BE2C (cell line): ENCODE results near the gene ORM2.

ENCODE experiments used
- DNase-seq: peaks from one replicate; pipeline ENCODE4 v3.0.0-alpha.2; 2020
- H3K27me3 ChIP-seq: fragments of 250-450 bp; sonication (Bioruptor Pico); 2 replicates; pipeline ENCODE4 v1.5.1; 2020; ENCODE audit warnings: mild to moderate bottlenecking
- H3K36me3 ChIP-seq: fragments of 250-450 bp; sonication (Bioruptor Pico); 2 replicates; pipeline ENCODE4 v1.5.1; 2020; ENCODE audit warnings: mild to moderate bottlenecking
- H3K4me1 ChIP-seq: fragments of 250-450 bp; sonication (Bioruptor Pico); 2 replicates; pipeline ENCODE4 v1.5.1; 2020
- H3K4me3 ChIP-seq: 2 replicates; pipeline ENCODE4 v1.5.1; 2011; ENCODE audit warnings: low read depth, low read length
- H3K9me3 ChIP-seq: fragments of 250-450 bp; sonication (Bioruptor Pico); 2 replicates; pipeline ENCODE4 v1.5.1; 2020
- TF ChIP-seq, protein P1 (sequence below): IDR thresholded peaks from 2 replicates; pipeline ENCODE4 v1.5.1; 2012; ENCODE audit warnings: mild to moderate bottlenecking, low read depth, low read length

The ORM2 gene

DNA sequence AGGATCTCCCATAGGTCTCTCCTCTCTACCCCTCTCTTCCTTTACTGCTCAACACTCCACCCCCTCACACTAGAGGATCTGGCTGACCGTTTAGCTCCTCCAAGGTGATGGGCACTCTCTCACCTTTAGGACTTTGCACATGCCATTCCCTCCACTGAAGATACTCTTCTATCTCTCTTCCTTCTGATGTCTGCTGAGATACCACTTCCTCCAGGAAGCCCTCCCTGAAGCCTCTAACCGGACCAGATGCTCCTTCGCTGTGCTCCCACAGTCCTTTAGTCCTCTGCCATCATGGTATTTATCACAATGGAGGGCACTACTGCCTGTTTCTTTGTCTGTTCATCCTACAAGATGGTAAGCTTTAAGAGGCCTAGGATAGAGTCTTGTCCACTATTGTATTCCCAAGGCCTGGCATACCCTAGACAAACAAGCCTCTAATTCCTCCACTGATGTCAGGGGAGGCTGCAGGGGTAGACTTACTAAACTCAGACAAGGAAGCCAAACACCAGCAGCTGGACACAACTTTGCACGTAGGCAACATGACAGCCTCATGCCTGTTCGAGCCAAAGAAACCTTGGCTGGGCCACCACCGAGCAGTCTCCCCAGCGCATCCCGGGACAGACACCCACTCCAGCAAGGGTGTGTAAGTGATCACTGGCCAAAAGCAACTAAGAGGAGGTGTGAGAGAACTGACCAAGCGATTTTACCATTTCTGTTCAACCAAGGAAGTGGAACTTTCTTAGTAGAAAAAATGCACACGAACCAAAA, 20.2 kb downstream of the ORM2 start:
- no peak overlapping the region for H3K4me3 ChIP-seq
- DNase-seq, result no peak
- TF ChIP-seq, protein P1, sequence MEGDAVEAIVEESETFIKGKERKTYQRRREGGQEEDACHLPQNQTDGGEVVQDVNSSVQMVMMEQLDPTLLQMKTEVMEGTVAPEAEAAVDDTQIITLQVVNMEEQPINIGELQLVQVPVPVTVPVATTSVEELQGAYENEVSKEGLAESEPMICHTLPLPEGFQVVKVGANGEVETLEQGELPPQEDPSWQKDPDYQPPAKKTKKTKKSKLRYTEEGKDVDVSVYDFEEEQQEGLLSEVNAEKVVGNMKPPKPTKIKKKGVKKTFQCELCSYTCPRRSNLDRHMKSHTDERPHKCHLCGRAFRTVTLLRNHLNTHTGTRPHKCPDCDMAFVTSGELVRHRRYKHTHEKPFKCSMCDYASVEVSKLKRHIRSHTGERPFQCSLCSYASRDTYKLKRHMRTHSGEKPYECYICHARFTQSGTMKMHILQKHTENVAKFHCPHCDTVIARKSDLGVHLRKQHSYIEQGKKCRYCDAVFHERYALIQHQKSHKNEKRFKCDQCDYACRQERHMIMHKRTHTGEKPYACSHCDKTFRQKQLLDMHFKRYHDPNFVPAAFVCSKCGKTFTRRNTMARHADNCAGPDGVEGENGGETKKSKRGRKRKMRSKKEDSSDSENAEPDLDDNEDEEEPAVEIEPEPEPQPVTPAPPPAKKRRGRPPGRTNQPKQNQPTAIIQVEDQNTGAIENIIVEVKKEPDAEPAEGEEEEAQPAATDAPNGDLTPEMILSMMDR, result no peak
- H3K27me3 ChIP-seq, result no peaks in the 10 kb centered on the region
- no peaks in the 10 kb centered on the region for H3K36me3 ChIP-seq
- H3K4me1 ChIP-seq, result peaks cover 11% of the 10 kb centered on the region
- H3K9me3 ChIP-seq, result no peaks in the 10 kb centered on the region

DNA sequence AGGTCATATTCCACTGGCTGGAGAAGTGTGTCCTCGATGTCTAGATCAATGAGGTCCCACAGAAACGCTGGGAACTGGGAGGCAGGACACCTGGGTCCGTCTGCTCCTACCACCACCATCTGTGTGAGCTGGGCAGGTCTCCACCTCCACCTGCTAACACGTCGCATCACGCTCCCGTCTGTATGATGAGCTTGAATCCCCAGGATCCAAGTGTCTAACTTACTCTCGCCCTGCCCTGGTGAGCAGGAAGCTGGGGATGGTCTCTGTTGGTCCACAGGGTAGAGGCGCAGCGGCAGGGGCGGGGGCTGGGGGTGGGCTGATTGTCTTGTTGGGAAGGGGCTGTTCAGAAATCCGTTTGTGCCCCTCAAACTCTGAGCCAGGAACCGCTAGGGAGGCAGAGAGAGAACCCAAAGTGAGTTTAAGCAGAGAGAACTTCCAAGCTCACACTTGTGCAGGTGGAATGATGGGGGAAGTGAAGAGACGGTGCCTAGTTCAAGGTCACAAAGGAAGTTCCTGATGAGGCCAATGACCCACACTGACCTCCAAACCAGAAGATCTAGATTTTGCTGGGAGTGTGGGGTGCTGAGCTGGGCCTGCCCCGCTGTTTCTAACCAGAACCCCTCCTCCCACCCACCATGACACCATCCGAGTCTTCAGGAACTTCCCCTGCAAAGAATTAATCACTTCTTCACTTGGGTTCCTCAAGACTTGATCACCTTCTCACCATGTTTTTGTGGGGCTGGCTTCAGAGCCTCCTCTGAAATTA, 21.1 kb downstream of the ORM2 start:
- Histone ChIP-seq H3K27me3 (no peaks in the 10 kb centered on the region), H3K4me3 (no peak overlapping the region), H3K9me3 (no peaks in the 10 kb centered on the region), H3K4me1 (peaks cover 11% of the 10 kb centered on the region), H3K36me3 (no peaks in the 10 kb centered on the region)
- no peak for DNase-seq
- TF ChIP-seq, protein P1, result no peak

DNA sequence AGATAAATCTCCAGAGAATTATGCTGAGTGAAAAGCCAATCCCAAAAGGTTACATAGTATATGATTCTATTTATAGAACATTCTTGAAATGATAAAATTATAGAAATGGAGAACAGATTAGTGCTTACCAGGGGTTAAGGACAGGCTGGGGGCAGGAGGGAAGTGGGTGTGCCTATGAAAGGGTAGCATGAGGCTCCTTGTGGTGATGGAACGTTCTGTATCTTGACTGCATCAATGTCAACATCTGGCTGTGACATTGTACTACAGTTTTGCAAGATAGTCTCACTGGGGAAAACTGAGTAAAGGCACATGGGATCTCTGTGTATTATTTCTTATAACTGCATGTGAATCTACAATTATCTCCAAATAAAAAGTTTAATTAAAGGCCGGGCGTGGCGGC, 22.3 kb downstream of the ORM2 start:
- Histone ChIP-seq H3K4me1 (peaks cover 11% of the 10 kb centered on the region), H3K4me3 (no peak overlapping the region), H3K27me3 (no peaks in the 10 kb centered on the region), H3K9me3 (no peaks in the 10 kb centered on the region), H3K36me3 (no peaks in the 10 kb centered on the region)
- DNase-seq, result no peak
- TF ChIP-seq, protein P1, result no peak

DNA sequence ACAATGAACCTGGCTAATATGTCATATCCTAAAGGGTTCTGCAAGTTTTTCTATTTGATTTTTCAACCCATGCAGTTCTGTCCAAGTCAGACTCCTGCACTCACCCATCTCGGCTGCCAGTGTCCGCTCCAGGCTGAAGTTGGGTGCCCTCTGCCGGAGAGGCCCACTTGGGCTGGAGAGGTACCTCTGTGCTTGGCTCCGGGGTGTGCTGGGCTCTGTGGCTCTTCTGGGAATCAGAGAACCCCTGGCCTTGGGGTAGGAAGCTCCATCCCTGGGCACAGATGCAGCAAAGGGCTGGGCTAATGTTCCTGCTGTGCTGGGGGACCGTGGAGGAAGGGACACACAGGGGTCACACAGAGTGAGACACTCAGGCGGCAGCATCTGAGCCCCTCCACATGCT, 26.2 kb downstream of the ORM2 start:
- no peaks in the 10 kb centered on the region for H3K36me3 ChIP-seq
- no peaks in the 10 kb centered on the region for H3K9me3 ChIP-seq
- no peaks in the 10 kb centered on the region for H3K4me1 ChIP-seq

DNA sequence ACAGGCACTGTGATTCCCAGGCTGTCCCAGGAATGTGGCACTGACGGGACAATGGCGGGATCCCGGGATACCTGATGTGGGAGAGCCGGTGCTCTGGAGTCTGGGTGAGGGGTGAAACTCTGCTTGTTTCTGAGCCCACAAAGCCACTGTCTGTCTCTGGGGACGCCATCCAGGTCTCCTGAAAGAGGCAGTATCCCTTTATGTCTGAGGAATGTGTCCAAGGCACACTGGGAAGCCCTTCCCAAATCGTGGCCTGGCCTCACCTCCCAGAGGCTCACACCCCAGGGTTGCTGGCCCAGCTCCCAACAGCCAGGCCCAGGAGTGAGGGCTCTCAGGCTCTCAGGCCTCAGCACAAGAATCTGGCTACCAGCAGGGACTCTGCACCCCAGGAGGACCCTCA, 27.1 kb downstream of the ORM2 start:
- DNase-seq, result no peak
- Histone ChIP-seq H3K9me3 (no peaks in the 10 kb centered on the region), H3K27me3 (no peaks in the 10 kb centered on the region), H3K36me3 (no peaks in the 10 kb centered on the region), H3K4me3 (no peak overlapping the region), H3K4me1 (no peaks in the 10 kb centered on the region)
- TF ChIP-seq, protein P1, result no peak

More for the DNA sequence above, 26.2 kb downstream of the ORM2 start:
- DNase-seq, result no peak
- TF ChIP-seq, protein P1, result no peak
- Histone ChIP-seq H3K27me3 (no peaks in the 10 kb centered on the region), H3K4me3 (no peak overlapping the region)

DNA sequence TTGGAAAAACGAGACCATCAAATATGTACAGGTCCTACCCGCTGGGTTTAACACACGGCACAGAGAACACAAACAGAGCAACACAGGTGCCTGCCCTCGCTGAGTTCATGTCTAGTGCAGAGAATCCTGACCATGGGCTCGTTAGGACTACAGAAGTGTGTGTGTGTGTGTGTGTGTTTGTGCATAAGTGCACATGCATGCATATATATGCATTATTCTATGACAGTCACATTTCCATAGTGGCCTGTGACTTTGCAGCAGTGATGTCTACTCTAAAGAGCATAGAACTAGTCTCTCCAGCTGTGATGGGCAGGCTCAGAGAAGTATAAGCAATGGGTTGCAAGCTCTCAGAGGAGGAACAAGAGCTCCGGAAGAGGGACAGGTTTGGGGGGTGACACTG, 27.7 kb downstream of the ORM2 start:
- no peak for DNase-seq
- H3K36me3 ChIP-seq, result no peaks in the 10 kb centered on the region
- no peak overlapping the region for H3K4me3 ChIP-seq
- no peaks in the 10 kb centered on the region for H3K4me1 ChIP-seq
- H3K27me3 ChIP-seq, result no peaks in the 10 kb centered on the region
- TF ChIP-seq, protein P1, result no peak
- H3K9me3 ChIP-seq, result no peaks in the 10 kb centered on the region
